Measurements from ENCODE around the gene VRK2.
"Not testable (repeated sequence)": the region's sequence is repeated elsewhere in the genome, so short reads cannot be mapped to it uniquely, and the experiment has no call there.

The VRK2 gene

DNA sequence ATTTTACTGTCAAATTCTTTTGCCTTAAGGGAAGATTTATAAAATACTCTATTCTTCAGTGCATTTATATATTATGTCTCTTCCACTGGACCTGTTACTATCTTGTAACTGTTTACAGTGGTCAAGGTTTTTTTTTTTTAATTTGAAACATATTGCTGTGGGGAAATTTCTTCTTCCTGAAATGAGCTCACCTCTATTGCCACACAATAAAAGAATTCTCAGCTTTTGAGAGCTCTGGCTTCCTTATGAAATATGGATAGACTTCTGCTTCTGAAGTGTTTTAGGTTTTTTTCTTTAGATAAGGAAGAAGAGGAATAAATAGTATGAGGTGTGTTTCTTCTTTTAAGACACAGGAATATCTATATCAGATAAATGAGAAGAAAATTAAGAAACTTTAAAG lies 7.7 kb downstream of the VRK2 start:
- DNase-seq (ENCODE audit: low read depth, low spot score): no peak

DNA sequence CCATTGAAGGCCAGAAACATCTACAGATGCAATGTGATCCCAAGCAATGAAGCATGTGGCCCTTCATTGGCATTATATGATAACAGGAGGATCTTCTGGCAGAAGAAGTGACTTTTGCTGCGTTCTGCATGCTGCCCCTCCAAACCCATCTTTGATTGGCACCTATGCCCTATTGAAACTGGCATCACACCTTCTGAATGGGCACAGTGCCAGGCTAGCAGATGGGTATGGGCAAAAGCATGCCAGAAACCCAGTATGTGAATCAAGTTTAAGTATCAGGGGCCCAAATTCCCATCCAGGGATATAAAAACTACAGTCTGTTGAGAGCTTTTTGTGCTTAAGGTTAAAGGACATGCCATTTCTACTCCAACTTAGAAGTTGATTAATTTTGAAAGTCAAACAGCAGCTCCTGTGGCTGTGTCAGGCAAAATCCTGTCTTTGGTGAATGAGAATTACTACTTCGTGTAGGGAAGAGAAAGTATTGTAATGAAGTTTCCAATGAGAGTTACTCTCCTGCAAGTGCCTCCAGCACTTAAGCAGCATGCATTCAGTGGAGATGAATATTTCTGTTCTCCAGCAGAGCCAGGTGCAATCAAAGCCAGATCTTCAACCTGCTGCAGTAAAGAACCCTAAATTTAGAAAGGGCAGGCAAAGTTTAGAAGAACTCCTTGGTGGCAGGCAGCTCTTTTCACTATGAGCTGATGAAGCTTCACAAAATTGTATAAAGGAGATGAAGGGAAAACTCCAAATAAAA lies 8.6 kb downstream of the VRK2 start:
- no peak for DNase-seq (ENCODE audit: low read depth, low spot score)

DNA sequence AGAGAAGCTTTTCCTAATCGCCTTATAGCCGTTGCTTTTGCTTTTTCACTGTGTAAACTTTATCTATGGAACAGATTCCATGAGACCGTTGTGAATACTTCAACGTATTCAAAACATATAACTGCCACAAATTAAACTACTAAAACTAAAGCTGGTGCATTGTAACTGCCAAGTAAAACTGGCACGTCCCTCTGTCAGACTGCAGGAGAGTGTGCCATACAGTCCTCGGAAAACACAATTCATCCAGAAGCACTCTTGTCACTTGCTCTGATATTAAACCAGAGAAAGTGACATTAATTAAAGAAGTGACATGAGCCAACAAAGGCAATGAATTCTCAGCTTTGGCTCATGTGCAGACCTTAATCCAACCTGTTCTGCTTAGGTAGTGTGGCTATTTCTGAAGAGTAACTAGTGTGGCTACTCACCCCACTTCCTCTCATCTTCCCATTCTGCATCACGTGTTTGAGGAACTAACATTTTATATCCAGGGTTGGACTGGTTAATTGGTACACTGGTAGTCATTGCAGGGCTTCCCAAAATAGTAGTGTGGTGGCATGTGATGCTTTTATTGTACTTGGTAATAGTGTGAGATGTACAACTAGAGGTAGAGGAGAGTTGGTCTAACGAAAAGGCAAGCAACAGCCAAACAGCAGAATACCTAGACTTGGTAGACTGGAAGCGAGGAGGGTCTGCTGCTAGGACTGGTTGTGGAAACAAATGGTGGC lies 9.7 kb downstream of the VRK2 start:
- DNase-seq (ENCODE audit: low read depth, low spot score): no peak

DNA sequence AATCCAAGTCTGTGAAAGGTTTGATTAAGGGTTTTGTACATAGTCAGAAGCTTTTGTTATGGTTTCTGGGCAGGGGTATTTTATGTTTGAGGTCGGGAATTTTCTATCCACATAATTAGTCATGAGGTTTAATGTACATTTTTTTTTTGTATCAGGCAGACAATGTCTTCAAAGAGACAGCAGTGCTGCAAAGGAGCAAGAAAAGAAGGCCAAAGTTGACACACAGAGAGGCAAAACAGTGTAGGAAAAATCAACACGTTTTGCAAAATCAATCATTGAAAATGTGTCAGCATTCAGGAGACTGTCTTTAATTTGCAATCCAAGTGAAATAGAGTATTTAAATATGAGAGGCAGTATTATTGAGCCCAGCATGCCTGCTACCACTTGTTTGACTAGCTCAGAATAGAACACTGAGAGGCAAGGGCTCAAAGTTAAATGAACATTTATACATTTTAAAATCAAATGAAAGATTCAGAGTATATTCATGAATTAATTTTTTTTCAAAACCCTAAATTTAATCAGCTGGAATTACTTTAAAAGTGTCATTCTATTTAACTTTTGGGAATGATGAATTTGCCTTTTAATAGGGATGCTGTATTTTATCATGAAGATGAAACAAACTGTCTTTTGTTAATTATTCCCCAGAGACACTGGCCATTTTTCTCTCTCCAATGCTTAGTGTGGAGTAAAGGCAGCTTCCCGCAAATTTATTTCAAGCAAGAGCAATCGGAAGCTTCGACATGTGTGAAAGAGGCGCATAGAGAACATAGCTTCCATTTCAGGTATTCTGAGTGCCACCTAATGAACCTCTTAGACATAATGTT lies 11.3 kb downstream of the VRK2 start:
- DNase-seq (ENCODE audit: low read depth, low spot score): no peak

DNA sequence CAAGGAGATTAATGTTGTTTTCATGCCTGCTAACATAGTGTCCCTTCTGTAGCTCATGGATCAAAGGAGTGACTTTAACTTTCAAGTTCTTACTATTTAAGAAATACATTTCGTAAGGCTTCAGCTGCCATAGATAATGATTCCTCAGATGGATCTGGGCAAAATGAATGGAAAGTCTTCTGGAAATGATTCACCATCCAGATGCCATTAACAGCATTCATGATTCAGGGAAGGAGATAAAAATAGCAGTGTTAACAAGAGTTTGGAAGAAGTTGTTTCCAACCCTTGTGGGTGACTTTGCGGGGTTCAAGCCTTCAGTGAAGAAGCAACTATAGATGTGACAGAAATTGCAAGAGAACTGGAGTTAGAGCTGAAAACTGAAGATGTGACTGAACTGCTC lies 17.0 kb downstream of the VRK2 start:
- no peak for DNase-seq (ENCODE audit: low read depth, low spot score)

DNA sequence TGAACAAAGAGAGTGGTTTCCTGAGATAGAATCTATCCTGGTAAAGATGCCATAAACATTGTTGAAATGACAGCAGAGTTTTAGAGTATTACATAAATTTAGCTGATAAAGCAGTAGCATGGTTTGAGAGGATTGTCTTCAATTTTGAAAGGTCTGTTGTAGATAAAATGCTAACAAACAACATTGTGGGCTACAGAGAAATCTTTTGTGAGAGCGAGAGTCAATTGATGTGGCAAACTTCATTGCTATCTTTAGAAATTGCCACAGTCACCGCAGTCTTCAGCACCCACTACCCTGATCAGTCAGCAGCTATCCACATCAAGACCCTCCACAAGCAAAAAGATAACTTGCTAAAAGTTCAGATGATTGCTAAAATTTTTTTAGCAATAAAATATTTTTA lies 17.5 kb downstream of the VRK2 start:
- DNase-seq (ENCODE audit: low read depth, low spot score): no peak

DNA sequence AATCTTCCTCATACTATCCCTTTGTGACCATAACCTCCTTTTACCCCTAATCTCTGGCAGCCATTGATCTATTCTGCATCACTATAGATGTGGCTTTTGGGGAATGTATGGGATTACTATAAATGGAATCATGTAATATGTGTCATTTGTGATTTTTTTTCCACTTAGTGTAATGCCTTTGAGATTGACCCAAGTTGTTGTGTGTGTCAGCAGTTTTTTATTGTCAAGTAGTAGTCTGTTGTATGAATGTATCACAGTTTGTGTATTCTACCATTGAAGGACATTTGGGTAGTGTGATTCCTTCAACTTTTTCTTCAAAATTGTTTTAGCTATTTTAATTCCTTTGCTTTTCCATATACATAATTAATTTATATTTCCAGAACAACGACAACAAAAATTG lies 18.6 kb downstream of the VRK2 start:
- no peak for DNase-seq (ENCODE audit: low read depth, low spot score)

DNA sequence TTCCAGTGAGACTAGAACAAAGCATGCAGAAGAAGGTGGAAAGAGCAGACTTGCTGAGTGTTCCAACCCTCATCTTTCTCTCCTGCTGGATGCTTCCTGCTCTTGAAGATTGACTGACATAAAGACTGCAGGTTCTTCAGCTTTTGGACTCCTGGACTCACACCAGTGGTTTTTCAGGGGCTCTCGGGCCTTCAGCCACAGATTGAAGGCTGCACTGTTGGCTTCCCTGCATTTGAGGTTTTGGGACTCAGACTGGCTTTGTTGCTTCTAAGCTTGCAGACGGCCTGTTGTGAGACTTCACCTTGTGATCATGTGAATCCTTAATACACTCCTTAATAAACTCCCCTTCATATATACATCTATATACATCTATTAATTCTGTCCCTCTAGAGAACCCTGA lies 20.4 kb downstream of the VRK2 start:
- DNase-seq (ENCODE audit: low read depth, low spot score): no peak

DNA sequence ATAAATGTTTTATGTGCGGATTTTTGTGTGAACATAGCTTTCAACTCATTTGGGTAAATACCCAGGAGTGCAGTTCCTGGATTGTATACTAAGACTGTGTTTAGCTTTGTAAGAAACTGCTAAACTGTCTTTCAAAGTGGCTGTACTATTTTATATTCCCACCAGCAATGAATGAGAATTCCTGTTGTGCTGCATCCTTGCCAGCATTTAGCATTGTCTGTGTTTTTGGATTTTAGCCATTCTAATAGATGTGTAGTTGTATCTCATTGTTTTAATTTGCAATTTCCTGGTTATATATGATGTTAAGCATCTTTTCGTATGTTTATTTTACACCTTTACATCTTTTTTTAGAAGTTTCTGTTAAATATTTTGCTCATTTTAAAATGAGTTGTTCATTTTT lies 24.2 kb downstream of the VRK2 start:
- DNase-seq (ENCODE audit: low read depth, low spot score): no peak

DNA sequence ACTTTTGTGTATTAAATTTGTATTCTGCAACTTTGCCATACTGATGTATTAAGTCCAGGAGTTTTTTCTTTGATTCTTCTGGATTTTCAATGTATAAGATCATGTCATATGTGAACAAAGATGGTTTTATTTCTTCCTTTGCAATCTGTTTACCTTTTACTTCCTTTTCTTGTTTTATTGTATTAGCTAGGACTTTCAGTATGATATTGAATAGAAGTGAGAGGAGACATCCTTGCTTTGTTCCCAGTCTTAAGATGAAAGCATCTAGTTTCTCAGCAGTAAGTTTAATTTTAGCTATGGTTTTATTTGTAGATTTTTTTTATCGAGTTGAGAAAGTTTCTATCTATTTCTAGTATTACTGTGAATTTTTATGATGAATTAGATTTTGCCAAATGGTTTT lies 25.5 kb downstream of the VRK2 start:
- DNase-seq (ENCODE audit: low read depth, low spot score): no peak

DNA sequence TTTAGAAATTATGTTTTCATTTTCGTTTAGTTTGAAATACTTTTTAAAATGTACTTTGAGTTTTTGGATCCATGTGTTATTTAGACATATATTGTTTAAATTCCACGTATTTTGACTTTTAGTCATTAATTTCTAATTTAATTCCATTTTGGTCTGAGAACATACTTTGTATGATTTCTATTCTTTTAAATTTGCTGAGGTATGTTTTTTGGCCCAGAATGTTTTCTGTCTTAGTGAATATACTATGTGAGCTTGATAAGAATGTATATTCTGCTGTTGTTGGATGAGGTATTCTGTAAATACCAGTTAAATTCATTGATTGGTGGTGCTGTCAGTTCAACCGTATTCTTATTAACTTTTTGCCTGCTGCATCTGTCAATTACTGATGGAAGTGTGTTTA lies 26.4 kb downstream of the VRK2 start:
- DNase-seq (ENCODE audit: low read depth, low spot score): no peak

DNA sequence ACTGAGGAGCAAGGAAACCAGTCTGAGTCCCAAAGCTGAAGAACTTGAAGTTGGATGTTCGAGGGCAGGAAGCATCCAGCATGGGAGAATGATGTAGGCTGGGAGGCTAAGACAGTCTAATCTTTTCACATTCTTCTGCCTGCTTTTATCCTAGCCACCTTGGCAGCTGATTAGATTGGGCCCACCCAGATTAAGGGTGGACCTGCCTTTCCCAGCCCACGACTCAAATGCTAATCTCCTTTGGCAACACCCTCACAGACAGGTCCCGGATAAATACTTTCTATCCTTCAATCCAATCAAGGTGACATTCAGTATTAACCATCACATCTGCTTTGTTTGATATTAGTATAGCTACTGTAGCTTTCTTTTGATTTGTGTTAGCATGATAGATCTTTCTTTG lies 27.1 kb downstream of the VRK2 start:
- no peak for DNase-seq (ENCODE audit: low read depth, low spot score)

DNA sequence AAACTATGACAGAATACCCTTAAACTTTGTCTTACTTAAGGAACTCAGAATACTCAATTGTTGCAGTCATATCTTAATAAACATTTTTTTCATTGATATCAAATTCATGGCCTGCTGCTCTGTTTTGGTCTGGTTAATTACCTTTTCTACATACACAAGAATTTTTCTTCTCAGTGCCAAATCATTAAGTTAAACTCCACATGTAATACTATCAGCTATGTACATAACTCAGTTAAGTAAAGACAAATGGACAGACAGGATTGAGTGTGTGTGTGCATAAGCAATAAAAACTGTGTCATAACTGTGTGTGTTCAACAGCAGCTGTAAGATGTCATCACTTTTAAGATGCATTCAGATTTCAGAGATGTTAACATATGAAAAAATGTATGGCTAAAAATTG lies 34.4 kb downstream of the VRK2 start:
- no peak for DNase-seq (ENCODE audit: low read depth, low spot score)

DNA sequence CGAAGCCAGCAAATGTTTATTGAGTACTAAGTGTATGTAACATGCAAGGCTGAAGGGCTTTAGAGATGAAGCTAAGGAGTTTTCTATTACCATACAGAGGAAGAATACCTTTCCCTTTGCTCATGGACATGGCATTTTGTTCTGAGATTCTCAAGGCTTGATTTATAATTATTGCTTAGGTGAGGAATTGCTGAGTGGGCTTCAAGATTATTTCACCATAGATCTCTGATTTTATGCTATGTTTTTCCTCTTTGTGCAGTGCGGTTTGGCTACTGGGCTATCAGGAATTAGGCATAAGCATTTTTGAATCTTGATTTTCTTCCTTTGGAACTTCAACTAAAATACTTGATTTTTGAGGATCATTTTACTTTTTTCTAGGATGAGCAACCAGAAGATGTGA lies 42.5 kb downstream of the VRK2 start:
- no peak for DNase-seq (ENCODE audit: low read depth, low spot score)

DNA sequence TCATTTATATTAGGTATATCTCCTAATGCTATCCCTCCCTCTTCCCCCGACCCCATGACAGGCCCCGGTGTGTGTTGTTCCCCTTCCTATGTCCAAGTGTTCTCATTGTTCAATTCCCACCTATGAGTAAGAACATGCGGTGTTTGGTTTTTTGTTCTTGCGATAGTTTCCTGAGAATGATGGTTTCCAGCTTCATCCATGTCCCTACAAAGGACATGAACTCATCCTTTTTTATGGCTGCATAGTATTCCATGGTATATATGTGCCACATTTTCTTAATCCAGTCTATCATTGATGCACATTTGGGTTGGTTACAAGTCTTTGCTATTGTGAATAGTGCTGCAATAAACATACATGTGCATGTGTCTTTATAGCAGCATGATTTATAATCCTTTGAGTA lies 46.2 kb downstream of the VRK2 start:
- not testable (repeated sequence) for DNase-seq (ENCODE audit: low read depth, low spot score)

DNA sequence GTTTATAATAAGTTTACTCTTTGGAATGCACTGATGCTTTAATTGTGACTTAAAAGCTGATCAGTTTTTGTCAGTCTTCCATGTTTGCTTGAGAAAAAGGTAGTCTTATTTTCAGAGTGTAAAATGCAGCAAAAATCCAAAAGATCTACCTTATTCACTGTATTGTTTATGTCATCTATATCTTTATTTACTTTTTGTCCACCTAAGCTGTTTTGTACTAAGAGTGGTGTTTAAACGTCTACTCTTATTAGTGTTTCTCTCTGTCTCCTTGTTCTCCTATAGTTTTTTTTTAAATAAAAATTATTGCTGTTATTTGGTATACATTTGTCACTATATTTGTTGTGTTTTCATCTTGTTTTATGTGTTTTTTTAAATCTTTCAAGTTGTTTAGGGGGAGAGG lies 50.4 kb downstream of the VRK2 start:
- DNase-seq (ENCODE audit: low read depth, low spot score): no peak

DNA sequence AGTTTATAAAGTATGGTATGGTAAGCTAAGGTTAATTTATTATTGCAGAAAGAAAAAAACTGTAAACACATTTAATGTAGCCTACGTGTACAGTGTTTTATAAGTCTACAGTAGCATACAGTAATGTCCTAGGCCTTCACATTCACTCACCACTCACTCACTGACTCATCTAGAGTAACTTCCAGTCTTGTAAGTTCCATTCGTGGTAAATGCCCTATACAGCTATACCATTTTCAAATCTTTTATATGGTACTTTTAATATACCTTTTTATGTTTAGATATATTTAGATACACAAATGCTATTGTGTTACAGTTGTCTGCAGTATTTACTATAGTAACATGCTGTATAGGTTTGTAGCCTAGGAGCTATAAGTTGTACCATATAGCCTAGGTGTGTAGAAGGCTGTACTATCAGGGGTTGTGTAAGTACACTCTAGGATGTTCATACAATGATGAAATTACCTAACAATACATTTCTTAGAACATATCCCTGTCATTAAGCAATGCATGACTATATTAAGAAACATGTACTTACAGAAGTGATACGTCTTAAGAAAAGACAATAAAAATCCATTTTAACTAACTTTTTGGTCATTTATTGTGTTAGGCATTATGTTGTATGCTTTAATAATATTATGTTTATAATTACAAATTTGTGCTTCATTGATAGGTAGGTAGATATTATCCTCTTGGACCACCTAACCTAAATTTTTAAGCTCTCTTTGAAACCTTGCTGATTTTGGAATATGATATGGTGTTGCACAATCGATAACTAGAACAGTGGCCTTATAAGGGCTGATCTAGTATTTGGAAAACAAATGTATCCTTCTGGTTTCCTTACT lies 51.9 kb downstream of the VRK2 start:
- no peak for DNase-seq (ENCODE audit: low read depth, low spot score)

DNA sequence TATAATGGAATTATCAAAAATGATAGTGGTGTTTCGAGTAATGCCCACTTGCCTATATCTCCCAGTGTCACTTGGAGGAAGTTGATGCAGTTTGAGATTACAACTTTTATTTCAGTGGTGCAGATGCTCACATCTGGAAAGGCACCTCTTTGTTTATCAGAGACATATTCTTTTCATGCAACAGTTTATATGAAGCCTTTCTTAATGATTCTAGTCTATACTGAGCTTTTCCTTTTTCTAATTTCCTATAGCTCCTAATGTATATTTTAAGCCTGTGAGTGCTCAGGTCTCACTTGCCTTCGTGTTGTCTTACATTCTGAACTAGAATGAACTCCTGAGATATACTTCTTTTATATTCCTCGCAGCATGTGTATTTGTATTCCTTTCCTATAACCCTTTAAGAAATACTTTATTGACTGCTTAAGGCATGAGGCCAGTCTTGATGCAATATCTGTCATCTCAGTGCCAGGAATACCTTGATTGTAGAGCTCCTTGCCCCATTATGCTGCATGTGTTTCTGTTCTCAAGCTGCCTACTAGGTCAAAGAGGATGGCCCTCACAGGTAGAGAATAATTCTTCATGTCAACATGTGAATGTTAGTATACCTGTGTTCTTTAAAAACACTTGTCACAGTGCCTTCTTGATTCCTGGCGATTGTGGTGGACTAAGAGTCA lies 52.6 kb downstream of the VRK2 start:
- DNase-seq (ENCODE audit: low read depth, low spot score): no peak

DNA sequence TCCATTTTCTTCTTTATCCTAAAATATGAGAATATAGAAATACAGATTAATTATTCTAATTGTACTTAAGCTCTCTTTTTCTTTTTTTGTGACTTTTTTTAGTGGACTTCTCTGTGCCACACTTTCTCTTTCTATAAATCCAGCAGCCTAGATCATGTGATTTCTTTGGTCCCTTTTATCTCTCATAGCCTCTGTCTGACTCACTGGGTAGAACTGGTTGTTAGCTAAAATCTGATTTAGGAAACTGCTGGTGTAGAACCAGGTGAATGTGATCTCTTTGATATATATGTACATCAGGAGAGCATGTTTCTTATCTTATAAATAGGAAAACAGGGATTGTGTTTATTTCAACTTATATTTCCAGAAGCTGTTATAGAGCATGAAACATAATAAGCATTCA lies 54.9 kb downstream of the VRK2 start:
- DNase-seq (ENCODE audit: low read depth, low spot score): no peak

DNA sequence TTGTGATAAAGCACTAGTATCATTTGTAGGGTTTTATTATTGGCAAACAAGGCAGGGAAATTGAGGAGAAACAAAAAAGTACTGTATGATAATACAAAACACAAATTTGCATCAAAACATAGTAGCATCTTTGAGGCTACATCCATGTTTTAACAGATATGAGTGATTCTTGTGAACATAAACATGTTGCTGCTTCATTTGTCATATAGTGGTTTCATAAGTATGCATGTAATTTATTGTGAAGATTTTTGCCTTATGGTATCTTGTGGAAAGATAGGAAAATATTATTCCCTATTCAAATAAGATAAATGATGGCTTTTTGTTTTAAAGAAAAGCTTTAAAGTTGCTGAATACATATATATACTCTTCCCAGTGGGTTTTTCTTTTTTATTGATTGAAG lies 60.3 kb downstream of the VRK2 start:
- DNase-seq (ENCODE audit: low read depth, low spot score): no peak
